HG03354 (cell line): ENCODE data around the gene AMPH.
A peak's percentile ranks its signal among the peaks of the same experiment; 100 is the strongest.
"Not testable (repeated sequence)": the region's sequence is repeated elsewhere in the genome, so short reads cannot be mapped to it uniquely, and the experiment has no call there.

ENCODE experiments used
- ATAC-seq: cut with Tn5 transposase; IDR thresholded peaks from one replicate; pipeline ENCODE4 v1.9.1; 2021; ENCODE audit warnings: mild to moderate bottlenecking; ENCODE audit not compliant: unreplicated experiment, poor library complexity, severe bottlenecking

Gene AMPH

GRCh38 chr7:38425509-38425908 lies 205.7 kb downstream of the AMPH start:
- peak; percentile 91 for ATAC-seq

GRCh38 chr7:38424750-38425463 lies 206.3 kb downstream of the AMPH start:
- no peak for ATAC-seq

GRCh38 chr7:38413784-38414183 lies 217.4 kb downstream of the AMPH start:
- ATAC-seq = no peak

GRCh38 chr7:38411404-38411803 lies 219.8 kb downstream of the AMPH start:
- no peak for ATAC-seq

- no peak for ATAC-seq
Observed at GRCh38 chr7:38410056-38410455, 221.1 kb downstream of the AMPH start.

GRCh38 chr7:38409531-38409930 lies 221.6 kb downstream of the AMPH start:
- no peak for ATAC-seq

- ATAC-seq = peak; percentile 76
Observed at GRCh38 chr7:38398725-38399321, 232.3 kb downstream of the AMPH start.

- no peak for ATAC-seq
Observed at GRCh38 chr7:38396852-38397251, 234.3 kb downstream of the AMPH start.

GRCh38 chr7:38395921-38396552 lies 235.1 kb downstream of the AMPH start:
- not testable (repeated sequence) for ATAC-seq

- no peak for ATAC-seq
Observed at GRCh38 chr7:38394660-38395059, 236.5 kb downstream of the AMPH start.

GRCh38 chr7:38393874-38394273 lies 237.3 kb downstream of the AMPH start:
- peak; percentile 62 for ATAC-seq

- ATAC-seq = no peak
Observed at GRCh38 chr7:38391751-38392150, 239.4 kb downstream of the AMPH start.

GRCh38 chr7:38385682-38386081 lies 245.5 kb downstream of the AMPH start:
- no peak for ATAC-seq

- ATAC-seq = no peak
Observed at GRCh38 chr7:38383281-38383680, 247.9 kb downstream of the AMPH start.

GRCh38 chr7:38382684-38383083 lies 248.5 kb downstream of the AMPH start:
- no peak for ATAC-seq

- no peak for ATAC-seq
Observed at GRCh38 chr7:38375453-38375852, 255.7 kb downstream of the AMPH start.

GRCh38 chr7:38374507-38374906 lies 256.7 kb downstream of the AMPH start:
- no peak for ATAC-seq

GRCh38 chr7:38373155-38373554 lies 258.0 kb downstream of the AMPH start:
- ATAC-seq = no peak

GRCh38 chr7:38372290-38372689 lies 258.9 kb downstream of the AMPH start:
- no peak for ATAC-seq

GRCh38 chr7:38369816-38370493 lies 261.2 kb downstream of the AMPH start:
- ATAC-seq = peak; percentile 71

- peak; percentile 63 for ATAC-seq
Observed at GRCh38 chr7:38368191-38368605, 263.0 kb downstream of the AMPH start.
